ENCODE data around the gene MCC. TPM values are rescaled to one million over a fixed set of nuclear protein-coding genes. Genes with fewer than 3 reads are reported as not detected.

The MCC gene
- total and polyA plus RNA-seq, 5 experiments from 2014 or later, result 1.2 to 4.6 (median 2.0) TPM

DNA sequence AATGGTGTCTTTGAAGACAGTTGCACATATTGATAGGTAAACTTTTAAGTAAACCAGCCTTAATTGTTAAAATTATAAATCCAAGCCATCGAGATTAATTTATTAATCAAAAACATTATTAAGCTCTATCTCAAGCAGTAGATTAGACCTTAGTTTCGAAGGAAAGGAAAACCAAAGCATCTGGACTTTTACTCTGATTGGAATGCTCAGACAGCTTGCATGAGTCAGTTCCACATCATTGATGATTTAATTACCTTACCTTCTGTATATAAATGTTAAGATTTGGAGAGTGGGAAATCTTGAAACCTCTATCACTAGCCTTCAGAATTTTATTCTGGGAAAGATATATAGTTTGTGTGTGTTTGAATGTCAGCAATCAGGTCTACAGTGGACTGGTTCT is 487.8 kb downstream of the MCC start:
- POLR2A ChIA-PET, result no interaction called here
- Mint-ChIP-seq H3K27ac (peak overlapping the region in 3 of 10 donors; percentile 41 to 61 (median 45)), H3K9me3 (no peaks in the 10 kb centered on the region), H3K4me3 (no peak overlapping the region), H3K36me3 (peaks cover 0 to 77% (median 36%) of the 10 kb centered on the region in 3 donors), H3K27me3 (no peaks in the 10 kb centered on the region), H3K4me1 (peaks cover 7 to 19% (median 14%) of the 10 kb centered on the region in 4 donors)
- ATAC-seq (no peak), DNase-seq (no peak)

DNA sequence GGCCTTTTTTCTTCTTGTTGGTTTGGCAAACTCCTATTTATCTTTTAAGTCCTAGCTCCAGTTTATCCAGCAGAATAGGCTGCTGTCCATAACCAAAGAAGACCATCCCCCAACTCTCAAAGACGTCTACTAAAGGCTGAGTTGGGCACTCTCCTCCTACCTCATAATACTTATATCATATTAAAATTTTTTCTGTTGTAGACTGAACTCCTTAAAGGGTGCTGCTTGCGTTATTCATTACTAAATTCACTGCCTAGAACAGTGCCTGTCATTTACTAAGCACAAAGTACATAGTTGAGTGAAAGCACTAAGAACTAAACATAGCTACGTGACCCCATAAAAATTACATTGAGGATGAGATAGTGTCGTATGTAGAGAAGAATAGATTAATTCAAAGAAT is 490.0 kb downstream of the MCC start:
- ATAC-seq (no peak), DNase-seq (no peak)
- Mint-ChIP-seq H3K4me1 (peaks cover 7 to 16% (median 14%) of the 10 kb centered on the region in 4 donors), H3K9me3 (no peaks in the 10 kb centered on the region), H3K27me3 (no peaks in the 10 kb centered on the region), H3K27ac (no peak overlapping the region), H3K36me3 (peaks cover 0 to 73% (median 25%) of the 10 kb centered on the region in 3 donors), H3K4me3 (no peak overlapping the region)
- POLR2A ChIA-PET, result no interaction called here

DNA sequence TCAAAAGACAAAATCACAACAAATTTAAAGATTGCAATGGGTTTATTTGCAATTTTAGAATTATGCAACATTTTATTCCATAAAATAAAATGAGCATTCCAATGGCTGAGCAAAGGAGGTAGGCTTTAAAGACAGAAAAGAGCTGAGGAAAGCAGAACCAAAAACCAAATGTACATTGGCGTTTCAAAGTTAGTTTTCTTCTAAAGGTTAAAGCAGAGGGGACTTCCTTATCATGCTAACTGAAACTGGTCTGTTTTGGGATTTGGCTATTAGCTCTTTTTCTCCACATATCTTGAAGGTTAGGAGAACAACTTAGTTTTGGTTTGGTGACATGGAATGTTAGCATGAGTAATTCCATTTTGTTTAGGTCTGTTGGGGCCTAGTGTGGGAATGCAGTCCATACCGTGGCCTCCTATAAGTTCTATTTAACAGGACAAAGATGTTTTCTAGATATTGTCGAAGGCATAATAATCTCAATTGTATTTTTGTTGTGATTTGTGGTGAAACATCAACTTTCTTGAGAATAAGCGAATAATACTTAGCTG is 491.4 kb downstream of the MCC start:
- peaks cover 5 to 19% (median 17%) of the 10 kb centered on the region in 4 donors for H3K4me1 Mint-ChIP-seq
- H3K27ac Mint-ChIP-seq, result no peak overlapping the region
- H3K27me3 Mint-ChIP-seq, result no peaks in the 10 kb centered on the region
- H3K9me3 Mint-ChIP-seq, result no peaks in the 10 kb centered on the region
- ATAC-seq (no peak), DNase-seq (no peak)
- H3K36me3 Mint-ChIP-seq, result peaks cover 0 to 75% (median 17%) of the 10 kb centered on the region in 3 donors
- no peak overlapping the region for H3K4me3 Mint-ChIP-seq
- POLR2A ChIA-PET, result interaction anchor here (0.9 to 1.4 kb wide), 3 partner anchors 11 to 136 kb away, joined by 3 to 7 read pairs (median 4); partner anchors contain the start of genes DCP2 and SRP19

DNA sequence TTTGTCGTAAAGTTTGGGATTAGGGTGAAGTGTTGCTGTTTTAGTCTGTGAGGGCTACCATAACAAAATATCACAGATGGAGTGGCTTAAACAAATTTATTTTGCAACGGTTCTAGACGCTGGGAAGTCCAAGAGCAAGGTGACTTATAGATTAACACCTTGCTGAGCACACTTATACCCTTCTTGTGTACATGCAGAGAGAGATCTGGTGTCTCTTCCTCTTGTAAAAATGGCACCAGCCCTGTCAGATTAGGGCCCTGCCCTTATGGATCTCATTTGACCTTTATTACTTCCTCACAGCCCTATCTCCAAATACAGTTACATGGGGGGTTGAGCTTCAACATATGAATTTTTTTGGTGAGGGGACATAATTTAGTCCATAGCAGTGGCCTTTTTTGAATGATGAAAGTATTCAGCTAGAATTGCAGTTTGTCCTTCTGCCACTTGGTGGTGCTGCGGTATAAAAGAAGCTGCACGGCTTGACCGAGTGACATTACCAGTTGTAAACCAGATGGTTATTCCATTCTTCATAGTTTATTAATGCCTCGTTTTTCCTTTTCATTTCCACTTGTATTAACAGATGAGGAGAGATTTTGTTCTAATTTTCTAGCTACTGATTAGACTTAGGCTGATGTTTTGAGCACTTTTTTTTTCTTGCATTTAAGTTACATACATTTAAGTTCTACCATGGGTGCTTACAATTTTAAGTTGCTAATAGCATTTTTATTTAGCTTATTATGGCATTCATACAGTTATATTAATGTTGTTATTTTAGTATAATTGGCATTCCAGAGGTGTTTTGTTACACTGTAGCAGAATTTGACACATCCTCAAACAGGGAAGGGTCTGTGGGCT is 492.3 kb downstream of the MCC start:
- H3K36me3 Mint-ChIP-seq, result peaks cover 0 to 69% (median 9%) of the 10 kb centered on the region in 3 donors
- peak; percentile 71 to 81 for ATAC-seq
- peak overlapping the region in 2 of 10 donors; percentile 0 to 2 for H3K4me3 Mint-ChIP-seq
- H3K27ac Mint-ChIP-seq, result peak overlapping the region in 1 of 10 donors; percentile 18
- peaks cover 3 to 22% (median 21%) of the 10 kb centered on the region in 4 donors for H3K4me1 Mint-ChIP-seq
- H3K9me3 Mint-ChIP-seq, result no peaks in the 10 kb centered on the region
- peak; percentile 47 to 86 (median 72) for DNase-seq
- H3K27me3 Mint-ChIP-seq, result no peaks in the 10 kb centered on the region
- POLR2A ChIA-PET, result interaction anchor here (0.9 to 1.4 kb wide), 4 partner anchors 11 to 517 kb away, joined by 3 to 7 read pairs (median 4); partner anchors contain the start of genes DCP2, SRP19 and YTHDC2

DNA sequence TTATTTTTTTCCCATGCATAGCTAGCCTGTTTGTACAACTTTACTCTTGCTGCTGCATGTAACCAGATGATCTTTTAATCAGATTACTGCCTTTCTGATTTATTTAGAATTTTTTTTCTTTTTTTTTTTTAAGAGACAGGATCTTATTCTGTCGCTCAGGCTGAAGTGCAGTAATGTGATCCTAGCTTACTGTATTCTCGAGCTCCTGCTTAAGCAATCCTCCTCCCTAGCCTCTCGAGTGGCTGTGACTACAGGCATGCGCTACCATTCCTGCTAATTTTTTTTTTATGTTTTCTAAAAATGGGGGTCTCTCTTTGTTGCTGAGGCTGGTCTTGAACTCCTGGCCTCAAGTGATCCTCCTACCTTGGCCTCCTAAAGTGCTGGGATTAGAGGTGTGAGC is 502.0 kb downstream of the MCC start:
- H3K27ac Mint-ChIP-seq, result peak overlapping the region in 2 of 10 donors; percentile 37 to 38
- peaks cover 5 to 58% (median 15%) of the 10 kb centered on the region in 3 donors for H3K36me3 Mint-ChIP-seq
- no peak for DNase-seq
- H3K4me3 Mint-ChIP-seq, result no peak overlapping the region
- H3K4me1 Mint-ChIP-seq, result peaks cover 14 to 64% (median 59%) of the 10 kb centered on the region in 4 donors
- ATAC-seq, result no peak
- POLR2A ChIA-PET, result interaction anchor here (2.1 kb wide), 1 partner anchor 10 kb away, joined by 6 read pairs; the partner anchor contains the start of gene DCP2
- H3K27me3 Mint-ChIP-seq, result no peaks in the 10 kb centered on the region
- H3K9me3 Mint-ChIP-seq, result no peaks in the 10 kb centered on the region

DNA sequence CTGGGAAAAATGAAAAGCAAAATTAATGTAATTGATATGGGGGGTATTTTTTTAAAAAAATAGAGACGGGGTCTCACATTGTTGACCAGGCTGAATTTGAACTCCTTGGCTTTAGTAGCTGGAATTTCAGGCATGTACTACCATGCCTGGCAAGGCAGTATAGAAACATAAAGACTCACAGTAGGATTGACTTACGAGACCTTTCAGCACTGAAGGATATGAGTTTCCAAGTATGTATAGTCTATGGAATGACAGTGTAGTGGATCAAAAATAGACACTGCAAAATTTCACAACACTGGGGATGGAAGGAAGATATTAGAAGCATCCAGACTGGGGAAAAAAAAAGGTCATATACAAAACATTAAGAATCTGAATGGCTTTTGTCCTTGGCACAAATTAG is 504.9 kb downstream of the MCC start:
- Mint-ChIP-seq H3K4me3 (peak overlapping the region in 2 of 10 donors; percentile 12 to 15), H3K36me3 (peaks cover 5 to 47% (median 15%) of the 10 kb centered on the region in 3 donors), H3K9me3 (no peaks in the 10 kb centered on the region), H3K27me3 (no peaks in the 10 kb centered on the region), H3K4me1 (peaks cover 8 to 69% (median 62%) of the 10 kb centered on the region in 4 donors), H3K27ac (peak overlapping the region in 2 of 10 donors; percentile 41 to 44)
- POLR2A ChIA-PET, result no interaction called here
- DNase-seq (no peak), ATAC-seq (no peak)

DNA sequence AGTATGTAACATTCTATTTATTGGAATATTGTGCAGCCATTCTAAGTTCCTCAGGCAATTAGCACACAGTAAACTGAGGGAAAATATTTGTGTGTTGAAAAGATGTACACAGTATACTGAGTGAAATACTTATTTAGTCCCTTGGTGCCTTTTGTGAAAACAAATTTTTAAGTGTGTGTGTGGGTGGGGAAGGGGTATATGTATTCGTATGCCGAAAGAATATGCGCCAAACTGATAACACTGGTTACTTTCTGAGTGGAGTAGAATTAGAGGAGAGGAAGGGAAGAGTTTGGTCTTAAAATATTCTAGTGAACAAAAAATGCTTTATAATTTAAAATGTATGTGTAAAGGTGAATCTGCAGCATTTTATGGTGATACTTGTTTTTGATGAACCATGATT is 508.5 kb downstream of the MCC start:
- POLR2A ChIA-PET, result interaction anchor here (1.2 kb wide), 1 partner anchor 58 kb away, joined by 3 read pairs; no protein-coding TSS in a partner anchor
- ATAC-seq (no peak), DNase-seq (no peak)
- Mint-ChIP-seq H3K36me3 (peaks cover 5 to 33% (median 15%) of the 10 kb centered on the region in 3 donors), H3K27me3 (no peaks in the 10 kb centered on the region), H3K9me3 (no peaks in the 10 kb centered on the region), H3K4me3 (peak overlapping the region in 9 of 10 donors; percentile 38 to 99 (median 78)), H3K27ac (peak overlapping the region in 4 of 10 donors; percentile 4 to 97 (median 82)), H3K4me1 (peaks cover 17 to 80% (median 73%) of the 10 kb centered on the region in 4 donors)

DNA sequence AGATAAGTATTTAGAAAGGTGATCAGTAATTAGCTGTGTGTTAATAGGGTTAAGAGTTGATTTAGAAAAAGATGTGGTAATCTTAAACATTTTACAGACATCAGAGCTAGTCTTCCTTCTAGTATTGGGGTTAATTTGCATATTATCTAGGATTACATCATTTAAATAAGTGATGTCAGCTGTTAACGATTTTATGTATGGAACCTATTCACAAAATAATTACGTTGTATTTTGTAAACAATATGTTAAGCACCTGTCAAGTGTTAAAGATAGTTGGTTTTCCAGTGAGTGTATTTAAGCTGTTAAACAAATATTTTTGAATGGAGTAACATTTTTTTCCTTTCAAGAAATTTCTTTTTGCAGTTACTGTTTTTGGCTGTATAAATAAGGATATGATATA is 509.4 kb downstream of the MCC start:
- H3K27me3 Mint-ChIP-seq, result no peaks in the 10 kb centered on the region
- POLR2A ChIA-PET, result interaction anchor here (0.5 to 1.2 kb wide), 2 partner anchors 57 to 131 kb away, joined by 3 to 4 read pairs; no protein-coding TSS in a partner anchor
- DNase-seq, result no peak

DNA sequence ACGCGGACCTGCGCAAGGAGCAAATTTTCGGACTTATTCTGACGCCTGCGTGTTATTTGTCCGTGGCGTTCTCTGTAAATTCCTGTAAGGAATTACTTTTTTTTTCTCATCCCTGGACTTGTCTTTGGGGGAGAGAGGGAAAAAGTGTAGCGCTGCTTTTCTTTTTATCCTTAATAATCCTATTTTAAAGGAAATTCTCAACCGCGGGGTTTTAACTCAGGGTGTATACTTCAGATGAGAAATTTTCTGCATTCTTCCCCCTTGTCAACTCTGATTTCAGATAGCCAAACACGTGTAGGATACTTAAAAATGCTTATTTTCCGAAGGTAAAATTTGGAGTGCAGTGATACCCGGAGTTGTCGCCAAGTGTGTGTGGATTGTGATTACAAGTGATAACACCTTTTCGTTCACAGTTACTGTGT is 510.8 kb downstream of the MCC start:
- peaks cover 11 to 57% (median 52%) of the 10 kb centered on the region in 4 donors for H3K4me1 Mint-ChIP-seq
- POLR2A ChIA-PET, result no interaction called here
- H3K27ac Mint-ChIP-seq, result peak overlapping the region; percentile 90 to 98 (median 97)

More for the DNA sequence above, 509.4 kb downstream of the MCC start:
- H3K4me3 Mint-ChIP-seq, result peak overlapping the region; percentile 96 to 100 (median 100)
- H3K4me1 Mint-ChIP-seq, result peaks cover 13 to 71% (median 65%) of the 10 kb centered on the region in 4 donors
- no peaks in the 10 kb centered on the region for H3K9me3 Mint-ChIP-seq
- H3K27ac Mint-ChIP-seq, result peak overlapping the region in 6 of 10 donors; percentile 11 to 97 (median 39)
- no peak for ATAC-seq
- H3K36me3 Mint-ChIP-seq, result peaks cover 5 to 30% (median 15%) of the 10 kb centered on the region in 3 donors

DNA sequence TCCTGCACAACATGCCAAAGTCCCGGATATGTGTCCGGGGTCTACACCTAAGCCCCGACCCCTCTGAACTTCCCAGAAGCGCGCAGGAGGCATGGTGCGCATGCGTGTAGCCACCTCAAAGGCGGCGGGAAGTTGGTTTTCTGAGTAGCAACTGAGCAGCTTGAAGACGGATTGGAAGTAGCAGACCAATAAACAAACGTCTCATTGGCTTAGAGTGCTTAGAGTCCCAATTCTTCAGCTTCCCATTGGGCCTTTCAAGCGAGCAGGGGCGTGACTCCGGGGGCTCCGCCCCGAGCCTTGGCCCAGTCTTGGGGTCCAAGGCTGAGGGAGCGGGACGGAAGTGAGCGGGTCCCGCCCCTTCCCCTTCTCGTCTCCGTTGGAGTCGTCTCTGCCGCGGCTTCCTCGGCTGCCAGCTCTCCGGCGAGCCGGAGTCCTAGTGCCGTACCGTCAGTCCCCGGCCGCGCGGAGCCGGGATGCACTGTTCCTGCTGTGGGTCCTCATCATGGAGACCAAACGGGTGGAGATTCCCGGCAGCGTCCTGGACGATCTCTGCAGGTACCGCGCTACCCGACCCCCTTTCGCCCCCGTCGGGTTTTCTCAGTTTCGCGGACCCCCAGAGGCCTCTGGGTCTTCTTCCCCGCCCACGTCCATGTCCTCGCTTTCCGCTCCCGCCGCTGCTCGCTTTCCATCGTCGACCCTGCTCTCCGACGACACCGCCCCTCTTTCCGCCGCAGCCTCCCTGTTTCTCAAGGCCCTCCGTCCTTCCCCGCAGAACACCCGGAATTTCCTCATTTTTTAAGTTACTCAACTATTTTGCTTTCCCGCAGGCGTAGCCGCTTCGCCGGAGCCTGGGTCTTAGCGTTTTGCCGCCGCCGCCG is 511.6 kb downstream of the MCC start, which contains the start of gene DCP2:
TSS of gene DCP2 (plus strand) at position 367 of the 878 bp plus-strand sequence. CDS start at position 503, 136 bp downstream.
- POLR2A ChIA-PET, result interaction anchor here (0.6 to 2.8 kb wide), 18 partner anchors 9 to 537 kb away, joined by 3 to 44 read pairs (median 6); partner anchors contain the start of genes REEP5, SRP19 and YTHDC2
- peak within 1 kb of the TSS; percentile 96 to 100 (median 100) for H3K4me3 Mint-ChIP-seq
- H3K27me3 Mint-ChIP-seq, result no peaks in the 10 kb centered on the region
- peak within 1 kb of the TSS; percentile 90 to 98 (median 97) for H3K27ac Mint-ChIP-seq
- H3K36me3 Mint-ChIP-seq, result peaks cover 0 to 12% (median 0%) of the 10 kb centered on the region in 3 donors
- H3K9me3 Mint-ChIP-seq, result no peaks in the 10 kb centered on the region
- ATAC-seq (peak; percentile 93 to 94), DNase-seq (peak; percentile 84 to 97 (median 96))
- H3K4me1 Mint-ChIP-seq, result peaks cover 13 to 51% (median 46%) of the 10 kb centered on the region in 4 donors

More for the DNA sequence above, 510.8 kb downstream of the MCC start:
- ATAC-seq, result no peak
- Mint-ChIP-seq H3K27me3 (no peaks in the 10 kb centered on the region), H3K36me3 (peaks cover 0 to 17% (median 5%) of the 10 kb centered on the region in 3 donors), H3K9me3 (no peaks in the 10 kb centered on the region), H3K4me3 (peak overlapping the region; percentile 96 to 100 (median 100))
- DNase-seq, result peak in 2 of 10 donors; percentile 5 to 12

DNA sequence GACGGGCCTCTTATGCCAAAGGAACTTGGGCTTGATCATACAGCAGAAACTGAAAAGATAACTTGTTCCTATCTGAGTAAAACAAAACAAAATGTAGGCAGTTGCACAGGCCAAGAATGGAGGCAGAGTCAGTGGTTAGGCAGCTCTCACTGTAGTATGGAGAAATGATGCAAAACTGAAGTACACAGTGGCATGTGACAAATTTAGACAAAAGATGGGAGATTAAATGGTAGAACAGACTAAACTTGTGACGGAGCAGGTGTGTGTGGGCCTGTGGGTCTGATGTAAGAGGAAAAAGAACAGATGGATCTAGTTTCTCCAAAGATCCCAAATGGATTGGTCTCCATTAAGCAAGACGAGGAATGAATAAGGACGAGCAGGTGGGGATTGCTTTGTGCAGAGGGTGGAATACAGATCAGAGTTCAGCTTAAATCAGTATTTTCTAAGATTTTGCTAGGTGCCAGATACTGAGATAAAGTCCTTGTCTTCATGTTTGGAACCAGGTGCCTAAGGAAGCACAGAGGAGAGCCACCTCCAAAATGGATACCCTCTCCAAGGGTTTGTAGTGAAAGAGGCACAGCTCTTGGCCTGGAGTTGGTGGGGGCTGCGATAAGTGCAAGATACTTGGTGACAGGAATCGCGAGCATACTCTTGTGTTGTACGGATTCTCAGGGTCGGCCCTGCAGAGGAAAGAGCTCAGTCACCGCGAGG is 512.4 kb downstream of the MCC start:
- peak overlapping the region; percentile 90 to 98 (median 97) for H3K27ac Mint-ChIP-seq
- H3K4me1 Mint-ChIP-seq, result peaks cover 13 to 49% (median 41%) of the 10 kb centered on the region in 4 donors
- H3K36me3 Mint-ChIP-seq, result peaks cover 0 to 5% (median 0%) of the 10 kb centered on the region in 3 donors
- peak overlapping the region; percentile 96 to 100 (median 100) for H3K4me3 Mint-ChIP-seq
- H3K9me3 Mint-ChIP-seq, result no peaks in the 10 kb centered on the region
- ATAC-seq, result peak; percentile 36 to 43
- no peak for DNase-seq
- POLR2A ChIA-PET, result interaction anchor here (0.6 to 2.8 kb wide), 17 partner anchors 8 to 538 kb away, joined by 3 to 44 read pairs (median 6); partner anchors contain the start of genes REEP5, SRP19 and YTHDC2
- no peaks in the 10 kb centered on the region for H3K27me3 Mint-ChIP-seq
